ENCODE data around the gene UBE4A.
"Not testable (repeated sequence)": the region's sequence is repeated elsewhere in the genome, so short reads cannot be mapped to it uniquely, and the experiment has no call there.

UBE4A gene

DNA sequence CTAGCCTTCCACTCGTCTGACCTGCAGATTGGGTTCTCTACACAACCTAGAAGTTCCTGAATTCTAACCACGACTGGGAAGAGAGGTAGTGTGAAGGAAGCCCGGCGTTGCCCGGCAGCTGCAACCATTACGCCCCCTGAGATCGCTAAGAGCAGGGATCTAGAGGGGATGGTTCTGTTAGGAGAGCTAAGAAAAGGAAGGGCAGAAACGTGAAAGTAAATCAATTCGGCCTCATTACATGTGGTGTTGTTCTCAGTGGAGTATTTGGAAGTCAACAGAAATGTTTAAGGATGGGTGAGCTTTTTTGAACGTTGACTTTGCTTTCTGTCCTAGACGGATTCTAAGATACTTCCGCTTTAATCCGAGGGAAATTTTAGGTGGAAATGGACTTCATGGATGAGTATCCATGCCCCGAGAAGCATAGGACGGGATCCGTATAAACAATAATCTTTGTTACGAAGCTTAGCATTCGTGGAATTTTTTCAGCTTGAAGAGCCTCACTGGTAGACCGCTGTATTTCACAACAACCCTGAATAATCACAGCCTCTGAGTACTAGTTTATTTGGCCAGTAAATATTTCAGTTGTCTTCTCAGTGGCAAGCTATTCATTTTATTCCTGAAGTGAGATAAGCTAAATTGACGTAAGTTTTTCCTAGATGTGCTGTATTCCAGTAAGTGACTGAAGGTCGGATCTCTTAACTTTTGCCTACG lies 42.6 kb downstream of the UBE4A start:
- no peak for DNase-seq

DNA sequence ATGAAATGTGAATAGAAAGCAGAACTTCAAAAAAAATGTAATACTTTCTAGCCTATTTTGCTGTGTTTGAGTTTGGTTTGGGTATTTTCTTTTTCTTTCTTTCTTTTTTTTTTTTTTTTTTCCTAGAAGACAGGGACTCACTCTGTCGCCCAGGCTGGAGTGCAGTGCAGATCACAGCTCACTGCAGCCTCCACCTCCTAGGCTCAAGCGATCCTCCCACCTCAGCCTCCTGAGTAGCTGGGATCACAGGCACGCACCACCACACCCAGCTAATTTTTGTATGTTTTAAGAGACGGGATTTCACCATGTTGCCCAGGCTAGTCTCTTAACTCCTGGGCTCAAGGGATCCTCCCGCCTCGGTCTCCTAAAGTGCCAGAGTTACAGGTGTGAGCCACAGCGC lies 43.2 kb downstream of the UBE4A start:
- DNase-seq: not testable (repeated sequence)

DNA sequence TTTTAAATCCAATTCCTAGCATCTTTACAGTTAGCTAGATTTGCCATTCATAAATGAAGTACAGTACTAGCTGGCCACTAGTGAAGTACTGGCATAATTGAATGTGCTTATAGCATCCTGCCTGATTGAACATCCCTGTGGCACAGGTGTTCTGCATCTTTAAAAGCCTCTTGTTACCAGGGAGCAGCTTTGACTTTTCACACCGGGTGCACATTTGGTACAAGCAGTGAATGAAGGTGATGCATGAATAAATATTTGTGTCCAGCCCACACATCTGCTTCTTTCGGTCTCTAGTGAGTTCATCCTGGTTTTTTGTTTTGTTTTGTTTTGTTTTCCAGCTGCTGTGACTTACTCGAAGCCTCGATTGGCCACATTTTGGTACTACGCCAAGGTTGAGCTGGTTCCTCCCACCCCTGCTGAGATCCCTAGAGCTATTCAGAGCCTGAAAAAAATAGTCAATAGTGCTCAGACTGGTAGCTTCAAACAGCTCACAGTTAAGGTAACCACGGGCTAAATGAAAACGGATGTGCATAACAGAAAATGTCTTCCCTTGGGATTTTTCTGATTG lies 47.3 kb downstream of the UBE4A start:
- no peak for DNase-seq

DNA sequence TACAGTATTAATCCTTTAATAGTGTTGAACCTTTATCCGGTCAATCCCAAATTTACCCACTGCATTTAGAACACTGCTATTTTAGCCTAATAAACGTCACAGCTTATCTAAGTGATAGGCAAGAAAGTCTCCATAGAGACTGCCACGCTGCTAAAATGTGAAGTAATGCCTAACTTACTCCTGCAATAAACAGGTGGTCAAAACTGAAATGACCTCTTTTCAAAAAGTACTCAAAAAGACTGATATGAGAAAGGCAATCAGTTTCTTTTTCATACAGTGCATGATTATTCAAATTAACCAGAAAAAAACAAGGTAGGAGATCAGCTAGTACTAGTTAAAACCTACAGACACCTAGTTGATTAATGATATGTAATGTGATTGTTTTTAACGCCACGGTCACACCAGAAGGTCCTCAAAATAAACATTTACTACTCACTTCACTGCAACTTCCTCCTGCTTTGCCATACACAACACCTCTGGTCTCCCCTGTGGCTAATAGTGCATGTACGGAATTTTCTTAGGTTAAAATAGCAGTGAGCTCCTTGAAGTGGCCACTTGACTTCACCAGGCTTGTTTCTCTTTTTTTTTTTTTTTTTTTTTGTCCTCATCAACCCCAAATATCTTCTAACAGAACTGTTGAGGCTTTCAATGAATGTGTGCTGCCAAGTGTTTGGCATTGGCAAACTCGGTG lies 50.8 kb downstream of the UBE4A start:
- DNase-seq: no peak

DNA sequence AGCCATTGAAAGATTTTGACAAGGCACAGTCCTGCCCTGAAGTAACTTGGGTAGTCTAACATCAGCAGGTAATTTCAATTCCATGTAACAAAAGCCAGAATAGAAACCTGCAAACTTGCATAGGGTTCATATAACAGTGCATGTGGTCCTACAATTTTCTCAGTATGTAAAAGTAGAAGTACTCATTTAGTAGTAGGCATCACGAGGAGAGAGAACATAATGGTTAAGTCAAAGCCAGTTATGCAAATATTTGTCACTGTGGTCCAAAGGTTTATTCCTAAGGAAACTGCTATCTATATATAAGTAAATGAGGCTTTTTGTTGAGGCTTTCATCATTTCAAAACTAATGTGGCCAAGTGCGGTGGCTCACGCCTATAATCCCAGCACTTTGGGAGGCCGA lies 52.1 kb downstream of the UBE4A start:
- no peak for DNase-seq

DNA sequence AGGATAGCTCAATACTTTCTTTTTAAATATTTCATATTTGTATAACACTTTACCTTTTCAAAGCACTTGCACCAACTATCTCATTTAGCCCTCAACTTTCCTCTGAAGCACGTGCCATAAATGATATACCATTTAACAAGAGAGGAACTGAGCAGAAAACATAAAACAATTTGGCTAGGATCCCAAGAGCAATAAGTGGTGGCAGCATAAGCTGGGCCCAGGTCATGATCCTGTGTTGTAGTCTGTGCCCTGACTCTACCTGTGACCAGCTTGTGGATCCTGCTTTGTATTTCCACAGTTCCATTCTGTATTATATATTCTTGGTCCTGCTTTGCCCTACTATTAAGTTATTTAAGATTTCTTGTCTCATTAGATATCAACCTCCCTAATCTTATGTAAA lies 53.5 kb downstream of the UBE4A start:
- no peak for DNase-seq

DNA sequence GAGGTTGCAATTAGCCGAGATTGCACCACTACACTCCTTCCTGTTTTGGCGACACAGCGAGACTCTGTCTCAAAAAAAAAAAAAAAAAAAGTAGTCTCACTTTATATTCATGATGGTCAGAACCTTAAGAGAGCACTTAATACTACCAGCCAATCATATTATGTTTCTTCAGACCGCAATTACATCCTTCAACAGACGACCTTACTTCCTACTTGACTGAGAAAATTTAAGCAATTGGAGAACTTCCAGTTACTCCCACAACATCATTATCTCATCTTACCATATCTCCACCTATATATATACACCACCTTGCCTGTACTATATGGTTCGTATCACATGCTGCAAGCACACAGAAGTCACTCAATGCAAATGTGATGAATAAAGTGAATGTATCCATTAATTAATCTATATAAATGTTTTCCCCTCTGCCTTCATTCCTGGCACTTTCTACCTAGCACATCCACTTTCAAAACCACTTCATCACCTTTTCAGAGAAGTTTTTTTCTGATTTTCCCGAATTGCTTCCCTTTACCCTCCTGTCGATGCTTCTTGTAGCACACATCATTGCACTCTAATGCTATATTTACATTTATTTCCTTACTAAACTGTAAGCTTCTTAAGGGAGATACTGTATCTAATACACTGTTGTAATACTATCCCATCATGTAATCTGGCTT lies 55.8 kb downstream of the UBE4A start:
- DNase-seq: no peak

DNA sequence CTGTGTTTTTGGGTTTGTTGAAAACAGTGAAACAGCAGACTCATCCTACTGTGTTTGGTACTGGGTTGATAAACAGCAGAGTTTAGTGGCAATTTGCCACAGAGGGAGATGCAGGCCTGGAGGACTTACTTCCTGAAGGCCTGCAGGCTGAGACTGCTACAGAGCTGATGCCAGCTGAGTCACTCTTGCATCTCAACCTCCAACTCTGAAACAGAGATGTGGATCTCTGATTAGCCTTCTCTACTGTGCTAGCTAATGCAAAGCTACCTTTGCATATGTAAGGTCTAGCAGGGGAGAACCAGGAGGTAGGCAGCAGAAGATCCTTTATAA lies 56.3 kb downstream of the UBE4A start:
- DNase-seq: peak; percentile 10

DNA sequence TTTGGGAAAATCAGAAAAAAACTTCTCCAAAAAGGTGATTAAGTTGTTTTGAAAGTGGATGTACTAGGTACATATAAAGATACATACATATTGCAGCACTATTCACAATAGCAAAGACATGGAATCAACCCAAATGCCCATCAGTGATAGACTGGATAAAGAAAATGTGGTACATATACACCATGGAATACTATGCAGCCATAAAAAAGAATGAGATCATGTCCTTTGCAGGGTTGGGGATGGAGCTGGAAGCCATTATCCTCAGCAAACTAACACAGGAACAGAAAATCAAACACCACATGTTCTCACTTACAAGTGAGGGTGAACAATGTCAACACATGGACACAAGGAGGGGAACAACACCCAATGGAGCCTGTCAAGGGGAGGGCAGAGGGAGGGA lies 57.5 kb downstream of the UBE4A start:
- DNase-seq: not testable (repeated sequence)

DNA sequence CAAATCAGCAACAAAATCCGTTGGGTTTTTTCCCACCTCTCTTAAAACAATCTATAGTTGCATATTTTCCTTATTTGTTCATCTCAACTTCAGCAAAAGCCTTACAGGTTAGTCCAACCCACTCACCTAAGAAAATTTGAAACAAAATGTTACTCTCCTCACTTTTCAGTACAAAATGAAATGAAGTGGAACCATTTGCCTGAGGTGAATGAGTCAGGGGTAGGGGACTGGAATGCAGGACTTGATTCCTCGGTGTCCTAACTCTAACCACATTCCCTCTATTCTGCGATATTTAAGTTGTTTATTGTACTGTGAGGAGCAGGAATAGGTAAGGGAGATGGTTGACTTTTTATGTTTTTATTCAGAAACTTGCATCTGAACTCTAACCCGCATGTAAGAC lies 58.4 kb downstream of the UBE4A start:
- no peak for DNase-seq

DNA sequence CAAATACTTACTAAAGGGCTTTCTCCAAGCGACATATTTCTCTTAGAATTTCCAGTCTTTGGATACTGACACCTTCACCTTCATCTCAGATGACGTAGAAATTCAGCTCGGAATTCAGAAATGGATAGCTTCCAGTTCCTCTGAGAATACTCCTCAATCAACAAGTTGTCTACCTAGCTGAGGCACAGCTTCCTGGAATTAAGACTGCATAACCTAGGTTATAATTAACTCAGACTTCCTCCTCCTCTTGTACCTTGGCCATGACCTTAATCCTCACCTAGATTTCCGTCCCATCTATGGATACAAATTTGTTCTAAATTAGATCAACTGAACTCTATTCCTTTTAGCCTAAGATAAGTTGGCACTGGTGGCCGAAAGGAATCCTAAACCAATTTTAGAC lies 59.4 kb downstream of the UBE4A start:
- no peak for DNase-seq

DNA sequence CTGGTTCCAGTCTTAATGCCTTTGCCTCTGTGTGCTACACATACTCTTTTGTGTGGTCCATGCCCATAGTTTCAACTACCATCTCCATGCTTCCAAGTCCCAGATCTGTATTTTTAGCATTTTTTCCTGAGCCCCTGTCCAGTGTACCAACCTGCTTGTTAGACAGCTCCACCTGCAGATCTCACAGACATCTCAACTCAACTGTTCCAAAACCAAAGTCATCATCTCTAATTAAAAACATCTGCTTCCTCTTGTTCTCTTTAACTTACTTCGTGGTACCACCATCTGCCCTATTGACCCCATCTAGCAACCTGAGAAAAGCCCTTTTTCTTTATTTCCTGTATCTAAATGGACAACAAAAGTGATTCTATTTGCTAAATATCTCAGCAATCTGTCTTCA lies 68.3 kb downstream of the UBE4A start:
- DNase-seq: no peak

DNA sequence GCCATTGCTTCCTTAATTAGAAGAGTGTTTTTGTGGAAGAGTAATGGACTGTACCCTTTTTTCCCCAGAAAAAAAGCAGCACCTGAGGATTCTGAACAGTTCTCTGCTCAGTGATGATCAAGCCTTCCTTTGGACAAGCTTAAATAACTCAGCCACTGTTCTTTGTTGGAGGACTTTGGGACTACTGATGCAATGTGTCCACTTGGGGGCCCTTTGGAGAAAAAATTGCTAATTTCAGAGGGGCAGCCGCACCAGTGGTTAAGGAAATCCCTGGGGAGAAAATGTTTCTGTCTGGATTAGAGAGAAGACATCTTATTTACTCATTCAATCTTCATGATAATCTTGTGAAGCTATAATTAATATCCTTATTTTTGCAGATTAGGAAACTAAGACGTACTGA lies 71.6 kb downstream of the UBE4A start:
- no peak for DNase-seq

DNA sequence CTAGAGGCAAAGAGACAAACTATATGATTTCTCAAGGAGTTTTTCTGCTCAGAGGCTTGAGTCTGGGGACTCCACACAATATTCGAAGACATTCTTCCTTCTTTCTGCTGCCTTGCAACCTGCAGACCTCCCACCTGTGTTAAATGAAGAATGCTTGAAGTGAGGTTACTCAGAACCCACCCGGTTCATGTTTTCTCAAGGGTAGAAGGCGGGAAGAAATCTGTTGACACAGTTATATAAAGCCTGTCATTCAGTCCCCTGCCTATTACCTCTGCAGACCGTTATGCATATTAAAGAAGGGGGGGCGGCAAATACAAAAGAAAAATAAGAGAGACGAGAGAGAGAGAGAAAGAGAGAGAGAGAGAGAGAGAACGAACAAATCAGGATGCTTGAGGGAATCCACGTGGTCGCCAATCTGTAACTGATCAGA lies 74.7 kb downstream of the UBE4A start:
- DNase-seq: peak; percentile 55

DNA sequence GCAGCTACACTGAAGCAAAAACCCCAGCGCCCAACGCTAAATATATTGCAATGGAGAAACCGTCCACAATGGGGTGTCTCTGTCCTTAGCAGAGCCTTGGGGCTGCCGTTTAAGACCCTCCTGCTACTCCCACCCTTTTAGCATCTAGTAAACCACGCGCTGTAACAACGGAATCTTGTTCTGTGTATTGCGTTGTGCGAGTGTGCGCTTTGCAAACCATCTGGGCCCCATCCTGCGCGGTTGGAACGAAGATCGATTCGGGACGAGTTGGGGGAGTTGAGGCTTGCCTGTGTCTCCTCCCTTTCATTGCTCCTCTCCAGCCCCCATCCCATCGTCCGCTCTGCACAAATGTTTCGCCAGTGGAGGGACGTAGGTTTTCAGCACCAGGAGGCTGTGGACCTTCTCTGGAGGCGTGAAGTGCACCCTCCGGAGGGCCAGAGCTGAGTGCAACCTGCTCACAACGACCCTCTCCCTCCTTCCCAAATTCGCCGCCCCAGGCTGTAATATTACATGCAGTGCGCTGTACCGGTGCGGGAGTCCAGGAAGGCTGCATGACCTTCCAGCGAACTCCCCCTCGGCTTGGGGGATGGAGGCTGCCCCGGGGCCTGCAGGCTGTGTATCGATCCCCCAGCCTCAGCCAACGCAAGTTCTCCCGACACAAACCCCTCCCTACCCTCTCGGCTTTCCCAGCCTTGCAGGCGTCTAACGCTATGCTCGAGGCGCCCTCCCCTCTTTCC lies 75.3 kb downstream of the UBE4A start:
- peak; percentile 18 for DNase-seq

DNA sequence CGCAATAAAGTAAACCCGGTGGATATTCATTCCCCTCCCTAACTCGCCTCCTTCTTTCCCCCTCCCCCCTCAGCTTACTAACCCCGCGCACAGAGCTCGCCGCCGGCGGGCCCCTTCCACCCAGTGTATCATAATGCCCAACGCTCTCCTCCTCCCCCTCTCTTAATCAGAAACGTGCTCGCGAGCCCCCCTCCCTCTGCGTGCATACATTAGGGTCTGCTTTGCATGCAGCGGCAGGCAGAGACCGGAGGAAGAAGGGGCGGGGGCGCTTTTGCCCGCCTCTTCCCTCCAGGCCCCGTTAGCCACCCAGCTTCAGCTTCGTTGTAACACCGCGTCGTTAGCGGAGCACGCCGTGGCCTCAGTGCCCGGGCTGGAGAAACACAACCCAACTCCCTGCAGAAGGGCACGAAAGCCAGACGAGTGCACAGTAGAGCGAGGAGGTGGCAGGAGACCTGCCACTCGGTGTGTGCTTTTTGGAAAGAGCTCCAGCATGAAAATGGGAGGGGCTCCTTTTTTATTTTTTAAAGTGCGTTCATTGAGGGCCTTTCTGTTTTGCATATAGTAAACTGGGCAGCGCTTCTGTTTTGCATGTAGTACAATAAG lies 76.0 kb downstream of the UBE4A start:
- no peak for DNase-seq

DNA sequence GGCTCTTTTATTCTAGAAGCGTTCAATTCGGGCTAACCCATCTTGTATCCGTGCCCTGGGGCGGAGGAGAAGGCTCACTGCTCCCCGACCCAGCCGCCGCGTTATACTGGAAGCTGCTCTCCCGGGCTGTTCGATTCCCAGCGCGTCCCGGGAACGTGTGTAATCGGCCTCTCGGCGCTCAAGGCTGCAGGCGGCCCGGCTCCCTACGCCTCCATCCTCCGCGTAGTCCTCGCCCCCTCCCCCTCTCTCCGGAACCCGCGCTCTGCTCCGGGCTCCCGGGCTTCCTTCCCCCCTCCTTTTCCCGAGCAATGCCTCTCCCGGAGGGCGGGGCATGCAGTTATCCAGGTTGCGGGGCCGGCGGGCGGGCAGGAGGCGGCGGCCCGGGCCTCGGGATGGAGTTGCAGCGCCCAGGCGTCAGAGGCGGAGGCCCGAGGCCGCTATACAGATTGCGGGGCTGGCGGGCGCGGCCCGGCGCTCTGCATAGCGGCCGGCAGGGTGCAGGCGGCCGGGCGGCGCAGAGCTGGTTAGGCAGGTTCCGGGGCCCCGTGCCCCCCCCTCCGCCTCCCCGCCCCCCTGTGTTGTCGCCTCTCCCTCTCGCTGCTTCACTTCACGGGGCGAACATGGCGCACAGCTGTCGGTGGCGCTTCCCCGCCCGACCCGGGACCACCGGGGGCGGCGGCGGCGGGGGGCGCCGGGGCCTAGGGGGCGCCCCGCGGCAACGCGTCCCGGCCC lies 76.7 kb downstream of the UBE4A start, which contains the start of gene KMT2A:
KMT2A (plus strand) TSS at position 600 of the 732 bp plus-strand sequence; CDS start at position 621, 21 bp downstream.
- DNase-seq: peak; percentile 94

DNA sequence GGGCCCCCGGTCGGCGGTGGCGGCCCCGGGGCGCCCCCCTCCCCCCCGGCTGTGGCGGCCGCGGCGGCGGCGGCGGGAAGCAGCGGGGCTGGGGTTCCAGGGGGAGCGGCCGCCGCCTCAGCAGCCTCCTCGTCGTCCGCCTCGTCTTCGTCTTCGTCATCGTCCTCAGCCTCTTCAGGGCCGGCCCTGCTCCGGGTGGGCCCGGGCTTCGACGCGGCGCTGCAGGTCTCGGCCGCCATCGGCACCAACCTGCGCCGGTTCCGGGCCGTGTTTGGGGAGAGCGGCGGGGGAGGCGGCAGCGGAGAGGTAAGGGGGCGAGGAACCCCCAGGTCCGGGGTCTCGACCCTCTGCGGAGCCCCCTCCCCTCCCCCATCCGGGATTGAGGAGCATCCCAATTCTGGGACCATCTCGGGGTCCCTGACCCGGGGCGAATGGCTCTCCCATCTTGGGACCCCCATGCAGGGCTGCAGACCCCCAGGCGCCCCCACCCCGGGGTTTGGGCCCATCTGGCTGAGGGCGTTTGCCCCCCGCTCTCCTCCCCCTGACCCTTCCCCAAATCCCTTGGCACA lies 77.3 kb downstream of the UBE4A start:
- no peak for DNase-seq

DNA sequence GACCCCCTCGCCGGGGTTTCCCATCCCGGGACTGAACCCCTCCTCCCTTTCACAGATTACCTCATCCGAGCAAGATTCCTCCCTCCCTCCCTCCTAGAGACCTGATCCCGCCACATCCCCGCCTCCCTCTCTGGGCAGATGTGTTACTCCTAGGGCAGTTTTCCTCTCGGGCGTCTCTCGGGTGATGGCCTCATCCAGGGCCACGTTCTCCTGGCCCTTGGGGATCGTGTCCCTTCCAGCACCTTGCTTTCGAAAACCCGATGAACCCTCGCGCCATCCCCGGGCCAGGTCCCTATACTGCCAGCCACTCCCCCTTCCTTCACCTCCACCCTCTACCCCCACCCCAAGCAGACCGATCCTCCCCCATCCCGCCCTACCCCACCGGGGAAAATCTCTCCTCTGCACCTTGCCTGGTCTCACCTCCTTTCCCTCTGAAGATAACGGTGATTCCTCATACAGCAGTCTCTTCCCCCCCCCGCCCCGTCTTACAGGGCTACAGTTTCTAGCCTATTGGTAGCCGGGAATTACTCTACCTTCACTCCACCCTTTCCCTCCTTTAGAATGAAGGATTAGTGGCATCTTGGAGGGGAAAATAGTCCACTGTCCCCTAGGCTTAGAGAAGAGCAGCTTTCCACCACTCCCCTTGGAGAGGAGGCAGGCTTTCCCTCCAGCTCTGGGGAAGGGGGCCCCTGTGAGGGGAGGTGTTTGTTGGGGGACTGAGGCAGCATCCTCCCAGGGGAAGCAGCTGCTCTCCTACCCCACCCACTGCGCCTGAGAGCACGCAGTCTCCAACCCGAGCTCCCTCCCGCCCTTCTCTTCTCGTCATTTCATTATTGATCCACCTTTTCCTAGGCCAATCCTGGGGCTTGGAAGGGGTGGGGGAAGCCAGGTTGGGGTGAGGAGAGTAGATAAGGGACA lies 78.1 kb downstream of the UBE4A start:
- peak; percentile 37 for DNase-seq

DNA sequence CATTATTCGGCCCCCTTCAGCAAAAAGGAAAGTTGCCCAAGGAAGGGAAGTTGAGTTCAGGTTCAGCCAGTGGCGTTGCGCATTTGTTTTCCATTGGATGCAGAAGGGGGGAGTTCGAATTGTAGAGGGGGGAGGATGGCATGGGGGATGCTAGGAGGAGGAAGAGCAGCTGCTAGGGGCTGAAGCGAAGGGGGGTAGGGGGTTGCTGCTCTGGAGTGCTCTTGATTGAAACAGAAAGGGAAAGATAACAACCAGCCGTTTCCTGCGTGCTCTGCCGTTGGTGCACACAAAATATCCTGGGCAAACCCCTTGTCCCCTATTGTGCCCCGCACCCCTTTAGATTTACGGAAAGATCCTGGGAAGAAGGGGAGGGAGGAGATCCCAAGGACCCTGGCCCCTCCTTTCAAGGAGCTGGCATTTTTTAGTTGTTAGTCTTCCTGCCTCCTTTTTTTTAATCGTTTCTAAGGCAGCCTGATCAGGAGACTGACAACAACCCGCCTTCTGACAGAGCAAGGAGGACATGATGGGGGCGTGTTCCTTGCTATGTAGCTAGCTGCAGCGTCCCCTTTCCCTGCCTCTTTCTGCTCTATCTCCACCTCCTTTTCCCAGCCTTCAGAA lies 79.0 kb downstream of the UBE4A start:
- DNase-seq: peak; percentile 71

Measured in central memory CD4-positive, alpha-beta T cell (primary cell).